ENCODE results near the gene ADGRG6. TPM values are rescaled to one million over a fixed set of nuclear protein-coding genes. Genes with fewer than 3 reads are reported as not detected.

ADGRG6 gene
- total and polyA plus RNA-seq, 2 donors (not counting 3 experiments of a cell fraction or from before 2014, with no cell fraction given): 99.3 to 166 TPM

DNA sequence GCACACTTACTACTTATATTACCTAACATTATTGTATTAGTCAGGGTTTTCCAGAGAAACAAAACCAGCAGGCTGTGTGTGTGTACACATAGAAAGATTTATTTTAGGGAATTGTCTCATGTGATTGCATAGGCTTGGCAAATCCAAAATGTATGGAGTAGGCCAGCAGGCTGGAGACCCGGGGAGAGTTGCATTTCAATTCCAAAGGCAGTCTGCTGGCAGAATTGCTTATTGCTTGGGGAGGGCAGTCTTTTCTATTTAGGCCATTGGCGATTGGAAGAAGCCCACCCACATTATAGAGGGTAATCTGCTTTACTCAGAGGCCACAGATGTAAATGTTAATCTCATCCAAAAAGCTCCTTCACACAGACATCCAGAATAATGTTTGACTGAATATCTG is 157.0 kb downstream of the ADGRG6 start:
- Histone ChIP-seq H3K9ac (replicated peaks; ENCODE audit: extremely low read depth, insufficient read depth, low read length) (no peak overlapping the region), H3K4me2 (ENCODE audit: insufficient read depth, low read length) (no peak overlapping the region), H3K36me3 (ENCODE audit: control insufficient read depth in 2 of 2, extremely low read depth in 1 of 2, insufficient read depth in 2 of 2, low read length in 2 of 2) (no peaks in the 10 kb centered on the region), H3K4me1 (ENCODE audit: control insufficient read depth, extremely low read depth, insufficient read depth, low read length) (no peaks in the 10 kb centered on the region), H4K20me1 (replicated peaks; ENCODE audit: control insufficient read depth, extremely low read depth, insufficient read depth, low read length) (no peaks in the 10 kb centered on the region), H3K4me3 (replicated peaks in 1 of 3; ENCODE audit: insufficient read depth in 1 of 3, low read depth in 1 of 3, low read length in 3 of 3) (no peak overlapping the region), H3K9me3 (replicated peaks; ENCODE audit: control insufficient read depth, insufficient read depth, low read length) (peaks cover 4% of the 10 kb centered on the region), H3K27me3 (ENCODE audit: control insufficient read depth in 2 of 2, insufficient read depth in 2 of 2, low read length in 2 of 2) (no peaks in the 10 kb centered on the region), H3K27ac (ENCODE audit: insufficient read depth, low read depth, low read length) (no peak overlapping the region), H3K79me2 (ENCODE audit: control insufficient read depth, insufficient read depth, low read length) (no peaks in the 10 kb centered on the region), H2AFZ (ENCODE audit: low read depth, low read length) (no peak overlapping the region), H3K9me1 (replicated peaks; ENCODE audit: control insufficient read depth, extremely low read depth, insufficient read depth, low read length) (no peaks in the 10 kb centered on the region)
- no peak for DNase-seq (ENCODE audit: low read depth, low spot score)
- no peak for FAIRE-seq
- dilution Hi-C loops (cut with MboI; ENCODE audit: extremely low pct_ligation_motif_present, low sequenced_read_pairs) (no loop called here), intact Hi-C loops (cut with micrococcal nuclease) (no loop called here)
- POLR2A ChIA-PET: no interaction called here
- no peak for TF ChIP-seq GATA2 (IDR thresholded peaks at IDR 0.05; ENCODE audit: insufficient read depth, insufficient read length, low read depth, low read length)
- TF ChIP-seq, protein P1, sequence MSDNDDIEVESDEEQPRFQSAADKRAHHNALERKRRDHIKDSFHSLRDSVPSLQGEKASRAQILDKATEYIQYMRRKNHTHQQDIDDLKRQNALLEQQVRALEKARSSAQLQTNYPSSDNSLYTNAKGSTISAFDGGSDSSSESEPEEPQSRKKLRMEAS (IDR thresholded peaks at IDR 0.05; ENCODE audit: insufficient read depth, insufficient read length): no peak
- no peak for TF ChIP-seq MYC (IDR thresholded peaks at IDR 0.05; ENCODE audit: low read depth, low read length)
- TF ChIP-seq, protein P2, sequence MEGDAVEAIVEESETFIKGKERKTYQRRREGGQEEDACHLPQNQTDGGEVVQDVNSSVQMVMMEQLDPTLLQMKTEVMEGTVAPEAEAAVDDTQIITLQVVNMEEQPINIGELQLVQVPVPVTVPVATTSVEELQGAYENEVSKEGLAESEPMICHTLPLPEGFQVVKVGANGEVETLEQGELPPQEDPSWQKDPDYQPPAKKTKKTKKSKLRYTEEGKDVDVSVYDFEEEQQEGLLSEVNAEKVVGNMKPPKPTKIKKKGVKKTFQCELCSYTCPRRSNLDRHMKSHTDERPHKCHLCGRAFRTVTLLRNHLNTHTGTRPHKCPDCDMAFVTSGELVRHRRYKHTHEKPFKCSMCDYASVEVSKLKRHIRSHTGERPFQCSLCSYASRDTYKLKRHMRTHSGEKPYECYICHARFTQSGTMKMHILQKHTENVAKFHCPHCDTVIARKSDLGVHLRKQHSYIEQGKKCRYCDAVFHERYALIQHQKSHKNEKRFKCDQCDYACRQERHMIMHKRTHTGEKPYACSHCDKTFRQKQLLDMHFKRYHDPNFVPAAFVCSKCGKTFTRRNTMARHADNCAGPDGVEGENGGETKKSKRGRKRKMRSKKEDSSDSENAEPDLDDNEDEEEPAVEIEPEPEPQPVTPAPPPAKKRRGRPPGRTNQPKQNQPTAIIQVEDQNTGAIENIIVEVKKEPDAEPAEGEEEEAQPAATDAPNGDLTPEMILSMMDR (IDR thresholded peaks at IDR 0.05; ENCODE audit: extremely low read depth in 1 of 2, insufficient read depth in 1 of 2, low read depth in 1 of 2, low read length in 2 of 2): no peak
- no peak for TF ChIP-seq POLR2AphosphoS5 (IDR thresholded peaks at IDR 0.05; ENCODE audit: insufficient read depth, low read depth, low read length)
- no peak for TF ChIP-seq EZH2 (IDR thresholded peaks at IDR 0.05; ENCODE audit: borderline replicate concordance, low read depth, low read length, severe bottlenecking)
- no peak for TF ChIP-seq FOS (IDR thresholded peaks at IDR 0.05; ENCODE audit: borderline replicate concordance, insufficient read depth, low read length)
- no peak for TF ChIP-seq POLR2A (IDR thresholded peaks at IDR 0.05; ENCODE audit: low read depth, low read length)
- TF ChIP-seq JUN (IDR thresholded peaks at IDR 0.05; ENCODE audit: borderline replicate concordance, insufficient read depth, insufficient read length, low read depth): no peak
- BruUV-seq (replicated peaks): no TSS peak
- CTCF ChIA-PET: interaction anchor here (1.0 kb wide), 1 partner anchor 16 kb away, joined by 4 read pairs; no protein-coding TSS in a partner anchor

Data from endothelial cell of umbilical vein (primary cell).